ENCODE data around the gene RUNDC1.
A peak's percentile ranks its signal among the peaks of the same experiment; 100 is the strongest.

Gene RUNDC1

DNA sequence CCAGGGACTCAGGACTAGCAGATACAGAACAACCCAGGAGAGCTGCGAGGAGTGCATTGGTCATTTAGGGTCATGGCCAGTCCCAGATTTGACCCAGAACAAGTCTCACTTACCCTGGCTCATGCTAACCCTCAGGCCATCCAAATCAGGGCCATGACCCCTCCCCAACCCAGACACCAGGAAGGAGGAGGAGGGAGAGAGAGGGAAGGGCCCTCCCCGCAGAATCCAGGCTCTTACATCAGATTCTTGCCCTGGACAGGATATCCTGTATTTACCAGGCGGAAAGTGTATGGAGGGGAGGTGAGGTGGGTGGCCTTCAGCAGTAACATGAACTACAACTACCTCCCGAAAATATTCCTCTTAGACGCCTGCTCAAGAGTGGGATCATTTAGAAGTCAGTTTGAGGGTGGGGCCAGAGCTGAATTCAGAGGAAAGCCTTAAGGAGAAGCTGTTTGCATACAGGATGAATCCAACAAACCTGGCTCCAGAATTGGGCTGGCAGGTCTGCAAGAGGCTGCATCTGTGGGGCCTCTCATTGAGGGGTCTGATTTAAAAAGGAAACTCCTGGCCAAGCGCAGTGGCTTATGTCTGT, 39.8 kb downstream of the RUNDC1 start:
- no peak for DNase-seq

GRCh38 chr17:43020789-43021740, 40.7 kb downstream of the RUNDC1 start:
- DNase-seq, result peak; percentile 57 to 76 (median 71)

- peak; percentile 81 to 87 (median 86) for DNase-seq
Observed at GRCh38 chr17:43021741-43022512, 41.6 kb downstream of the RUNDC1 start, which contains the start of gene VAT1. Gene VAT1, minus strand, starts transcription at chr17:43022385. Its CDS starts 63 bp downstream, at chr17:43022322.

GRCh38 chr17:43024407-43025289, 44.3 kb downstream of the RUNDC1 start, which contains the start of gene RND2:
Gene RND2, plus strand, starts transcription at chr17:43025231. Its CDS starts 117 bp downstream, at chr17:43025348.
- peak; percentile 89 to 96 (median 93) for DNase-seq

GRCh38 chr17:43025290-43025657, 44.9 kb downstream of the RUNDC1 start:
- DNase-seq, result peak in 2 of 3 experiments; percentile 50 to 70

DNA sequence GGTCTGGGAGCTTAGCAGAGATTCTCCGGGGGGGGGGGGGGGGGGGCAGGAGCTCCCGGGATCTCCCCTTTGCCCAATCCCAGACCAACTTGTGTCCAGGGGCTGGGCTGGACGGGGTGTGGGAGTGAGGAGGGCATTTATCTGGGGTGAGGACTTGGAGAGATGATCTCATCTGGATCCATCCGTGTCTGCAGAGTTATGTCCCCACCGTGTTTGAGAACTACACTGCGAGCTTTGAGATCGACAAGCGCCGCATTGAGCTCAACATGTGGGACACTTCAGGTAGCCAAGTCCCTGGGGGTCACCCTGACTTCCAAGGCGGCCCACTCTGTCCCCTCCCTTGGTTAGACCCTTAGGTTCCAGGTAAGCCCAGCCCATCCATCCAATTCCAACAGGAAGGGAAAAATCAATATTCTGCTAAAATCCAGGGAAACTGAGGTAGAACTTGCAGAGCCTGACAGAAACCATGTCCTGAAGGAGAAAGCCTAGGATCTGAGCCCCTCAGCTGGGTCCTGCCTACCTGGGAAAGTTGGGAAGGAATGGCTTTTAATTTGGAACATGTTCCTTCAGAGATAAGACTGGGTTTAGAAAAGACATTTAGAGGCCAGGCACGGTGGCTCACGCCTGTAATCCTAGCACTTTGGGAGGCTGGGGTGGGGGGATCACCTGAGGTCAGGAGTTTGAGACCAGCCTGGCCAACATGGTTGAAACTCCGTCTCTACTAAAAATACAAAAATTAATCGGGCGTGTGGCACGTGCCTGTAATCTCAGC, 45.6 kb downstream of the RUNDC1 start:
- no peak for DNase-seq

GRCh38 chr17:43026595-43026994, 46.2 kb downstream of the RUNDC1 start:
- DNase-seq, result no peak

- no peak for DNase-seq
Observed at GRCh38 chr17:43027091-43028032, 47.0 kb downstream of the RUNDC1 start.

GRCh38 chr17:43028221-43028861, 48.0 kb downstream of the RUNDC1 start:
- DNase-seq, result no peak

GRCh38 chr17:43030137-43030767, 49.9 kb downstream of the RUNDC1 start:
- no peak for DNase-seq

DNA sequence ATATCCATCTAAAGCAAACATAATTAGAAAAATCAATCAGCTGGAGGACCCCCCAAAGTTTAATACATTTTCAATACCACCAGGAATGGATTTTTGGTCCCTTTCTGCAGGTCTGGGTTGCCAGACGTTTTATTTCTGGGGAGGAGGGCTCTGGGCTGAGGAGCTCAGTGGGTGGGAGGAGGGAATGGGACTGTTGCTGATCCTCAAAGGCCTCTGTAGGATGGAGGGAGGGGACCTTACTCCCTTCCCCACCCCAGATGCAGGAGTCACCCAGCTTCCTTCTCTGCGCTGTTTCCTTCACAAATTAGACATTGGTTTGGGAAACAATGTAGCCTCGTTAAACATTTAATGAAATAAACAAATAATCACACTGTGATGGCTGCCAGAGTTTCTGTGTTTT, 51.3 kb downstream of the RUNDC1 start:
- DNase-seq, result no peak

DNA sequence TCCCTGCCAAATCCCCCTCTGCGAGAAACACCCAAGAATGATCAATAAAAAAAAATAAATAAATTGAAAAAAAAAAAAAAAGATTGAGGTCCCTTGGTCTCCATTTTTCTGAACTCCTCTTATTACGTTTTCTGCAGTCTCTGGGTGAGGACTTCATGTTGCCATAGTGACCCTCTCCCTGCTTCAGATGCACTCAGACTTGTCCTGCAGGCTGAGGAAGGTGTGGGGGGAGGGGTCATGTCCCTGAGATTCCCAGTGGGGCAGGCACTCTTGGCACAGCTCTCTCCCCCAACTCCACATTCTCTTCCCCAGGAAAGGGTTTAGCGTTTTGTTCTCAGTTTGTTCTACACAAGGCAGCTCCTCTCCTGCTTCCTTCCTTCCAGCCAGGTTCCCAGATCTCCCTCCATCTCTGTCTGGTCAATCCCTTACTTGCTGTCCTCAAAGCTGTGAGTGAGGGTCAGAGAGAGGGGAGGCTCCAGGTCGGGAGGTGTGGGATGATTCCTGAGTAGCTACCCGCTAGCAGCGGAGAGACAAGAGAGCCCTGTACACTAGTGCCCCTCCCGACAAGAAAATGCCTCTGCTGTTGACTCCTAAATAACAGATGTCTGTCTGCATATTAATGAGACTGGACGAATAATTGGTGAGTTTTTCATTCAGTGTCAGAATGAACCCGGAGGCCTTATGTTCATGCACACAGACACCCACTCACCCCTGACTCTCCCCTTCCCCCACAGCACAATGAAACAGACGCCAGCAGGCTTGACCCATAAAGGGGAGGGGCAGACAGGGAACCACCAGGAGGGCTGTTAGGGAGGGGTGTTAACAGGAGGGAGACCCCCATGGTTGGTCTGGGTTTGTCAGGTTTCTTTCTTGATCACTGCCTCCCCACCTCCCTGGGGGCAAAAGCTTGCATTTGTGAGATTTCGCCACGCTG, 53.9 kb downstream of the RUNDC1 start:
- DNase-seq, result peak; percentile 50 to 77 (median 50)

DNA sequence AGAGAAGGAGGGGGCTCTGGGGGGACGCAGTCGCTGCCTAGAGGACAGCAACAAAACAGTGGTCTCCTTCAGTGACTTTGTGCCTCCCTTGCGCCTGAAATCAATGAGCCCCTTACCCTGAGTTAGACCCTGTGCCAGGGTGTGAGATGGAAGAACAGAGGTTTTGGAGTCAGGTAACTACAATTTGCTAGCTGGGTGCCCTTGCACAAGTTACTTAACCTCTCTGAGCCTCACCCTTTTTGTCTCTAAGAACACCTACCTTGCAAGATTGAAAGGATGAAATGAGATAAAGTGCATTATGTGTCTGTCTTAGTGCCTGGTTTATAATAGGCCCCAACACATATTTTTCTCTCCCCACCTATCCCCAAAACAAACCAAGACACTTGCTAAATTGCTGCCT, 54.5 kb downstream of the RUNDC1 start:
- no peak for DNase-seq

DNA sequence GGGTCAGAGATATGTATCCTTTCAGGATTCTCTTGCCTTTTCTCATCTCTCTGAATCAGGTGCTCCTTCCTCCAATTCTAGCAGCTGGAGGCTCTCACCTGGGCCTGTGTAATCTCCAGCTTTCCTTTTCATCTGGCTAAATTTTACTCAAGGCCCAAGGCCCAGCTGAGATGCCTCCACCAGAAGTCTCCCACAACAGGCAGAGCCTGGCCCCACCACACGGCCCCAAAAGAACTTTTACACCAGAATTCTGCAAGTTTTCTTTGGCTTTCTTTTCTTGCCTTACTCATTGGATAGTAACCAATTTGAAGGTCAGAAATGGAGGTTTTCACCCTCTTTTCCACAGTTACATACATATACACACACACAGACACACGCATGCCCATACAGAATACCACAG, 59.3 kb downstream of the RUNDC1 start:
- DNase-seq, result no peak

DNA sequence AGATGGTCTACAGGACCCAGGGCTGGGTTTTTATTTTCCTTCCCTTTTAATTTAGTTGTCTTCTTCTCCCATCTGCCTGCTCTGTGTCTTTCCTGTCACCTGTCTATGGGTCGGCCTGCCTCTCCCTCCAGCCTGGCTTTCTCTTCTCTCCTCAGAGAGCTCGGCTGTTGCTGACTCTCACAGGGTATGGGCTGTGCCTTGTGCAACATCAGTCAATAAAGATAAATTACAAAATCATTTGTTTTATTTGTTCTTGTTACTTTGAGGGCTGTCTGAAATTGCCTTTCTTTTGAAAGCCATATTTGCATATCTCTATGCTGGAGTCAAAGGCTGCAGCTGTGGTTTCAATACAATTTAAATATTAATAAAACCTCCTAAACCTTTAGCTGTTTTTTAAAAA, 60.3 kb downstream of the RUNDC1 start:
- DNase-seq, result no peak

DNA sequence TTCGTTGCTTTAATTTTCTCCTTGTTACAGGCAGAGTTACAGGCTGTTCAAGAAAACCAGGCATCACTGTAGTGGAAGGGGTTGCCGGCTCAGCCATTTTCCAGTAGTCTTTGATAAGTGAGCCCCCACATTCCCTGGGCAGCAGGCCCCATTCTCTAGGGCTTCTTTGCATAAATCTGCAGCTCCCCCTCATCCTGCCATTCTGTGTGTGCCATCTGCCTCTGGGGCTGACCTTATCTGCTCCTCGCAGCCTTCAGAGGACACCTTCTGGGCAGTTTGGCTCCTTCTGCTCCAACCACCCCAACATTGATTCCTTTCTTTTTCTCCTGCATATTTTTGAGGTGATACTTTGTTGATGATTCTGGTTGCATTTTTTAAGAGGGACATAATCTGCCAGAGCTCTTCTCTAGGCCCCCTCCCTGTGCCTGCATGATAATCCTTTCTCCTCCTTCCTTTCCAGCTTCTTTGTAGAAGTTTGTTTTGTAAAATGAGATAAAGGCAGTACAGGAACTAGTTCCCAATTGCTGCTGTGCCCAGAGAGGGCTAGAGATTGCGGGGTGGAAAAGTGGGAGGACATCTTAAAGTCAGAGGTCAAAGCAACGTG, 61.8 kb downstream of the RUNDC1 start:
- DNase-seq, result no peak
